HEK293 (cell line): ENCODE measurements around the gene ATXN7.

Source experiments
- CTCF ChIA-PET: fragments of 350-600 bp; formaldehyde crosslinking; extraction: SDS; loops from one replicate; lab custom pipeline; 2021; ENCODE audit warnings: antibody characterized with exemption; lab: Yijun Ruan, JAX
- POLR2A ChIA-PET: fragments of 300-600 bp; formaldehyde crosslinking; extraction: SDS; loops from one replicate; lab custom pipeline; 2020; ENCODE audit warnings: antibody characterized with exemption, inconsistent platforms; lab: Yijun Ruan, JAX
- H3K27ac ChIP-seq: fragments of 200-500 bp; sonication (Bioruptor generic); 2 replicates; pipeline ENCODE4 v1.5.1; 2014; ENCODE audit warnings: low read depth, low read length, control low read depth, inconsistent platforms; ENCODE audit errors: extremely low read depth
- H3K36me3 ChIP-seq, 2 experiments: fragments of 200-500 bp in 1 of 2; sonication (Bioruptor generic) in 1 of 2; 1 replicate in 1 of 2; 2 replicates in 1 of 2; pipeline ENCODE4 v1.5.1; 2014 to 2017; ENCODE audit warnings: inconsistent platforms in 2 of 2, low read length in 2 of 2; ENCODE audit not compliant: control insufficient read depth in 2 of 2, insufficient read depth in 1 of 2
- H3K4me1 ChIP-seq: fragments of 200-500 bp; sonication (Bioruptor generic); 2 replicates; pipeline ENCODE4 v1.5.1; 2014; ENCODE audit warnings: mild to moderate bottlenecking, low read length, inconsistent platforms; ENCODE audit not compliant: control insufficient read depth, insufficient read depth
- H3K4me3 ChIP-seq: 2 replicates; pipeline ENCODE4 v1.5.1; 2011; ENCODE audit warnings: low read depth, mild to moderate bottlenecking, control low read depth, low read length, moderate library complexity
- H3K9me3 ChIP-seq: fragments of 200-500 bp; sonication (Bioruptor generic); 2 replicates; pipeline ENCODE4 v1.5.1; 2014; ENCODE audit warnings: low read depth, low read length, inconsistent platforms; ENCODE audit not compliant: control insufficient read depth, insufficient read depth
- ELK4 ChIP-seq: IDR thresholded peaks from 2 replicates; pipeline ENCODE4 v1.6.1; 2011; ENCODE audit warnings: mild to moderate bottlenecking, low read depth, low read length, borderline replicate concordance
- HOXC10 ChIP-seq: sonication (generic); formaldehyde crosslinking; IDR thresholded peaks from 2 replicates; pipeline ENCODE4 v1.8.1; 2023; ENCODE audit warnings: mild to moderate bottlenecking, missing genetic modification reagents
- IKZF3 ChIP-seq: fragments of 450-650 bp; IDR thresholded peaks from 2 replicates; pipeline ENCODE4 v1.5.0; 2018; ENCODE audit warnings: missing biosample characterization, mild to moderate bottlenecking, missing genetic modification characterization, moderate library complexity
- OSR2 ChIP-seq: fragments of 450-650 bp; formaldehyde crosslinking; IDR thresholded peaks from 2 replicates; pipeline ENCODE4 v1.5.1; 2016; ENCODE audit warnings: missing biosample characterization, missing genetic modification characterization
- PRDM10 ChIP-seq: fragments of 450-650 bp; formaldehyde crosslinking; IDR thresholded peaks from 2 replicates; pipeline ENCODE4 v1.5.1; 2016; ENCODE audit warnings: missing biosample characterization, missing genetic modification characterization
- PRDM6 ChIP-seq: fragments of 450-650 bp; formaldehyde crosslinking; IDR thresholded peaks from 2 replicates; pipeline ENCODE4 v1.5.1; 2017; ENCODE audit warnings: missing biosample characterization, missing genetic modification characterization
- REST ChIP-seq: fragments of 450-650 bp; formaldehyde crosslinking; IDR thresholded peaks from 2 replicates; pipeline ENCODE4 v1.5.1; 2016; ENCODE audit warnings: missing biosample characterization, missing genetic modification characterization
- SP7 ChIP-seq: fragments of 450-650 bp; formaldehyde crosslinking; IDR thresholded peaks from 2 replicates; pipeline ENCODE4 v1.5.1; 2016; ENCODE audit warnings: missing biosample characterization, missing genetic modification characterization
- TRIM28 ChIP-seq: IDR thresholded peaks from 2 replicates; pipeline ENCODE4 v1.6.1; 2011; ENCODE audit warnings: low read length, control low read depth, borderline replicate concordance
- ZBTB44 ChIP-seq: fragments of 450-650 bp; IDR thresholded peaks from 2 replicates; pipeline ENCODE4 v1.5.1; 2018; ENCODE audit warnings: missing biosample characterization, mild to moderate bottlenecking, missing genetic modification characterization
- ZBTB48 ChIP-seq: fragments of 450-650 bp; formaldehyde crosslinking; IDR thresholded peaks from 2 replicates; pipeline ENCODE4 v1.5.1; 2016; ENCODE audit warnings: missing biosample characterization, missing genetic modification characterization
- ZNF501 ChIP-seq: fragments of 450-650 bp; formaldehyde crosslinking; IDR thresholded peaks from 2 replicates; pipeline ENCODE4 v1.5.1; 2016; ENCODE audit warnings: missing biosample characterization, missing genetic modification characterization
- ZNF549 ChIP-seq: fragments of 450-650 bp; IDR thresholded peaks from 2 replicates; pipeline ENCODE4 v1.5.1; 2018; ENCODE audit warnings: missing biosample characterization, missing genetic modification characterization, mild to moderate bottlenecking, inconsistent platforms, moderate library complexity
- ZNF654 ChIP-seq: fragments of 450-650 bp; formaldehyde crosslinking; IDR thresholded peaks from 2 replicates; pipeline ENCODE4 v1.5.1; 2016; ENCODE audit warnings: low read depth, missing biosample characterization, missing genetic modification characterization
- ZNF670 ChIP-seq: fragments of 450-650 bp; formaldehyde crosslinking; IDR thresholded peaks from 2 replicates; pipeline ENCODE4 v1.5.1; 2016; ENCODE audit warnings: missing biosample characterization, missing genetic modification characterization, low read depth
- ZNF701 ChIP-seq: fragments of 450-650 bp; formaldehyde crosslinking; IDR thresholded peaks from 2 replicates; pipeline ENCODE4 v1.5.1; 2016; ENCODE audit warnings: missing biosample characterization, missing genetic modification characterization
- TF ChIP-seq, protein P1 (sequence below): fragments of 450-650 bp; formaldehyde crosslinking; IDR thresholded peaks from 2 replicates; pipeline ENCODE4 v1.5.1; 2016; ENCODE audit warnings: missing biosample characterization, missing genetic modification characterization
- TF ChIP-seq, protein P2 (sequence below): fragments of 450-650 bp; formaldehyde crosslinking; IDR thresholded peaks from 2 replicates; pipeline ENCODE4 v1.5.1; 2016; ENCODE audit warnings: missing biosample characterization, missing genetic modification characterization

ATXN7 gene

GRCh38 chr3:63900010-63900409 is 36.3 kb downstream of the ATXN7 start:
- Histone ChIP-seq H3K9me3 (no peaks in the 10 kb centered on the region), H3K36me3 (peaks cover 0 to 3% of the 10 kb centered on the region in 2 experiments; a peak in 1 of 3 replicates)
- POLR2A ChIA-PET = no interaction called here
- TF ChIP-seq PRDM10 = no peak
- no peak for TF ChIP-seq HOXC10 (CRISPR knock-in tag)
- no peak for TF ChIP-seq SP7
- no peak for TF ChIP-seq ZNF654
- no peak for TF ChIP-seq ZNF701
- TF ChIP-seq ELK4 = no peak
- TF ChIP-seq, protein P1, sequence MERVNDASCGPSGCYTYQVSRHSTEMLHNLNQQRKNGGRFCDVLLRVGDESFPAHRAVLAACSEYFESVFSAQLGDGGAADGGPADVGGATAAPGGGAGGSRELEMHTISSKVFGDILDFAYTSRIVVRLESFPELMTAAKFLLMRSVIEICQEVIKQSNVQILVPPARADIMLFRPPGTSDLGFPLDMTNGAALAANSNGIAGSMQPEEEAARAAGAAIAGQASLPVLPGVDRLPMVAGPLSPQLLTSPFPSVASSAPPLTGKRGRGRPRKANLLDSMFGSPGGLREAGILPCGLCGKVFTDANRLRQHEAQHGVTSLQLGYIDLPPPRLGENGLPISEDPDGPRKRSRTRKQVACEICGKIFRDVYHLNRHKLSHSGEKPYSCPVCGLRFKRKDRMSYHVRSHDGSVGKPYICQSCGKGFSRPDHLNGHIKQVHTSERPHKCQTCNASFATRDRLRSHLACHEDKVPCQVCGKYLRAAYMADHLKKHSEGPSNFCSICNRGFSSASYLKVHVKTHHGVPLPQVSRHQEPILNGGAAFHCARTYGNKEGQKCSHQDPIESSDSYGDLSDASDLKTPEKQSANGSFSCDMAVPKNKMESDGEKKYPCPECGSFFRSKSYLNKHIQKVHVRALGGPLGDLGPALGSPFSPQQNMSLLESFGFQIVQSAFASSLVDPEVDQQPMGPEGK = no peak
- no peak for TF ChIP-seq REST (tag by site-specific recombination)
- no peak for TF ChIP-seq ZNF501 (tag by site-specific recombination)
- TF ChIP-seq, all 188 proteins: peak for 0
- Histone ChIP-seq H3K27ac (no peak overlapping the region), H3K4me3 (no peak overlapping the region), H3K4me1 (no peaks in the 10 kb centered on the region; the same call in none of the 2 replicates)
- CTCF ChIA-PET = no interaction called here

DNA sequence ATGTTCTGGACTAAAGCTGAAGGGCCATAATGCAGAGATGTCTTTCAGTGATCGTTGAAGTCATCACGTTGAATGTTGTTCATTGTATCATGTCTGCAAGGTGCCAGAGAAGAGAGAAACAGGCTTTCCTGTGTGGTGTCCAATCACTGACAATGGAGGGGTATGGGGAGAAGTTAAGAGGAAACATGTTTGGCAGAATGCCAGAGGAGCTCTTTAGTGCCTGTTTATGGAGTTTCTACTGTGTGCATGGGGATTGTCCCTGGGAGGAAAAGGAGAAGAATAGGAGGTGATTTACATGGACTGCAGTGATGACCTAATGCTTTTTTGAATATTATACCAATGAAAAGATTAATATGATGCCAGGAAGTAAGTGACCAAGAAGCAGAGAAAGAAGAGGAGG is 36.8 kb downstream of the ATXN7 start:
- Histone ChIP-seq H3K36me3 (peaks cover 0 to 3% of the 10 kb centered on the region in 2 experiments; a peak in 1 of 3 replicates), H3K4me3 (no peak overlapping the region), H3K4me1 (no peaks in the 10 kb centered on the region; the same call in none of the 2 replicates), H3K9me3 (no peaks in the 10 kb centered on the region), H3K27ac (no peak overlapping the region)
- ChIA-PET CTCF (no interaction called here), POLR2A (no interaction called here)
- TF ChIP-seq ZNF670 (tag by site-specific recombination) (no peak), OSR2 (tag by site-specific recombination) (0 out of 2 replicates have a peak, but pooled peaks have one; percentile 10), PRDM6 (peak; percentile 76), ZBTB44 (tag by site-specific recombination) (0 out of 2 replicates have a peak, but pooled peaks have one; percentile 10), ZNF549 (tag by site-specific recombination) (0 out of 2 replicates have a peak, but pooled peaks have one; percentile 22), TRIM28 (peak; percentile 19; the same call in 1 of the 2 replicates), ZBTB48 (tag by site-specific recombination) (peak; percentile 67), IKZF3 (tag by site-specific recombination) (peak; percentile 40; the same call in 1 of the 2 replicates), SP7 (peak; percentile 29; the same call in 1 of the 2 replicates)
- TF ChIP-seq, protein P2, sequence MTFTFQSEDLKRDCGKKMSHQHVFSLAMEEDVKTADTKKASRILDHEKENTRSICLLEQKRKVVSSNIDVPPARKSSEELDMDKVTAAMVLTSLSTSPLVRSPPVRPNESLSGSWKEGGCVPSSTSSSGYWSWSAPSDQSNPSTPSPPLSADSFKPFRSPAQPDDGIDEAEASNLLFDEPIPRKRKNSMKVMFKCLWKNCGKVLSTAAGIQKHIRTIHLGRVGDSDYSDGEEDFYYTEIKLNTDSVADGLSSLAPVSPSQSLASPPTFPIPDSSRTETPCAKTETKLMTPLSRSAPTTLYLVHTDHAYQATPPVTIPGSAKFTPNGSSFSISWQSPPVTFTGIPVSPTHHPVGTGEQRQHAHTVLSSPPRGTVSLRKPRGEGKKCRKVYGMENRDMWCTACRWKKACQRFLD = no peak
